Activated naive CD8-positive, alpha-beta T cell treated with anti-CD3 and anti-CD28 coated beads, Interleukin-2, amount 10 ng/mL, durations not matched to agents 7 days and 5 days (primary cell): ENCODE data around the gene TTN. TPM values are rescaled to one million over a fixed set of nuclear protein-coding genes. Genes with fewer than 3 reads are reported as not detected.
"Not testable (repeated sequence)": the region's sequence is repeated elsewhere in the genome, so short reads cannot be mapped to it uniquely, and the experiment has no call there.

ENCODE experiments used
- ATAC-seq: fragments of 150-1000 bp; cut with Tn5 transposase; one replicate; pipeline ENCODE4 v1.10.0; 2021; ENCODE audit warnings: low read depth, moderate library complexity
- POLR2A ChIA-PET: fragments of 350-600 bp; sonication (Branson Sonifier 250); formaldehyde crosslinking; loops from one replicate; lab custom pipeline; 2021; ENCODE audit warnings: antibody characterized with exemption; lab: Charles Lee
- DNase-seq: peaks from one replicate; pipeline ENCODE4 v3.0.0; 2021
- H3K27ac Mint-ChIP-seq: one replicate; pipeline ENCODE4 v1.8.0; 2022; ENCODE audit warnings: mild to moderate bottlenecking, mixed read lengths
- H3K27me3 Mint-ChIP-seq: one replicate; pipeline ENCODE4 v1.8.0; 2022; ENCODE audit warnings: mild to moderate bottlenecking, moderate library complexity, mixed read lengths
- H3K36me3 Mint-ChIP-seq: one replicate; pipeline ENCODE4 v1.8.0; 2021; ENCODE audit warnings: mild to moderate bottlenecking, mixed read lengths
- H3K4me1 Mint-ChIP-seq: one replicate; pipeline ENCODE4 v1.8.0; 2021; ENCODE audit warnings: mixed read lengths
- H3K4me3 Mint-ChIP-seq: one replicate; pipeline ENCODE4 v1.8.0; 2022; ENCODE audit warnings: mild to moderate bottlenecking, moderate library complexity, mixed read lengths
- H3K9me3 Mint-ChIP-seq: one replicate; pipeline ENCODE4 v1.8.0; 2021; ENCODE audit warnings: mixed read lengths
- total RNA-seq, 2 experiments: library from RNA; stranded (reverse); gene quantifications; one replicate each; pipeline ENCODE4 v1.2.3, GENCODE V29; 2021

TTN gene
- total RNA-seq, 2 experiments from 2014 or later, result 11.9 to 13.5 TPM

GRCh38 chr2:178658480-178658879 lies 148.7 kb downstream of the TTN start:
- ATAC-seq, H3K4me3 Mint-ChIP-seq, H3K27me3 Mint-ChIP-seq, H3K9me3 Mint-ChIP-seq, POLR2A ChIA-PET, DNase-seq, H3K36me3 Mint-ChIP-seq, H3K27ac Mint-ChIP-seq, H3K4me1 Mint-ChIP-seq: not testable (repeated sequence)

DNA sequence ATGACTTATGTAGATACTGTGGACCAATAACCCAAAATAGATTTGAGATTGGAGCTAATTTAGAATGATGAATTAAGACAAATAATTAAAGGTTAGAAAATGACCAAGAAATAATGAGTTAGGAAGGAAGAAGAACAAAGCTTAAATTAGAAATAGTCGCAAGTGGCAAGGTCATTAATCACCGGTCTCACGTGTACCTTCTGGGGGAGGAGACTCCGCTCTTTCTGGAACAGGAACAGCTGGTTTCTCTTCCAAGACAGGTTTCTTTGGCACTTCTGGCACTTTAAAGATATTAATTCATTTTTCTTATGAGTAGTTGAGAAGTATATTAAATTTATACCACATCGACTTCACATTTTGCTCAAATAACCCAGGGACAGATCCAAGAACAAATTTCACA lies 156.7 kb downstream of the TTN start:
- Mint-ChIP-seq H3K9me3 (no peaks in the 10 kb centered on the region), H3K4me1 (no peaks in the 10 kb centered on the region), H3K27me3 (no peaks in the 10 kb centered on the region), H3K27ac (no peak overlapping the region), H3K4me3 (no peak overlapping the region), H3K36me3 (peaks cover 5% of the 10 kb centered on the region)
- POLR2A ChIA-PET, result no interaction called here
- DNase-seq, result no peak
- ATAC-seq, result no peak

DNA sequence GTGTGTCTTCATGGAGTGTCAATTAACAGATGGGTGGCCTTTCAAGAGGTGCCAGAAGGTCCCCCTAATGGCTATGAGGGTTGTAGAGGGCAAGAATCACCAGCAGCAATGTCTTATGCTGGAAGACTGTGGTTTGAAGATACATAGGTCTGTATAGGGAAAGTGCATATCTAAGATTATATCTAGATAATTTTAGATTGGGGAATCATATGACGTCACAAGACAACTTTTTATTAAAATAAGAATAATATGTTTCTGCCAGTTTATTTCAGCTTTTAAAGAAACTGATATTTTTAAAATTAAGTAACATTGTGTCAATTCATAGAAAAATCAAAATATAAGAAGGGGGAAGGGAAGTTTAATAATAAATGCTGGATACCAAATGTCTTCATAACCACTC lies 162.3 kb downstream of the TTN start:
- POLR2A ChIA-PET, result no interaction called here
- H3K36me3 Mint-ChIP-seq, result peaks cover 5% of the 10 kb centered on the region
- ATAC-seq (no peak), DNase-seq (no peak)
- H3K4me1 Mint-ChIP-seq, result no peaks in the 10 kb centered on the region
- no peaks in the 10 kb centered on the region for H3K9me3 Mint-ChIP-seq
- no peaks in the 10 kb centered on the region for H3K27me3 Mint-ChIP-seq
- H3K27ac Mint-ChIP-seq, result no peak overlapping the region
- no peak overlapping the region for H3K4me3 Mint-ChIP-seq

DNA sequence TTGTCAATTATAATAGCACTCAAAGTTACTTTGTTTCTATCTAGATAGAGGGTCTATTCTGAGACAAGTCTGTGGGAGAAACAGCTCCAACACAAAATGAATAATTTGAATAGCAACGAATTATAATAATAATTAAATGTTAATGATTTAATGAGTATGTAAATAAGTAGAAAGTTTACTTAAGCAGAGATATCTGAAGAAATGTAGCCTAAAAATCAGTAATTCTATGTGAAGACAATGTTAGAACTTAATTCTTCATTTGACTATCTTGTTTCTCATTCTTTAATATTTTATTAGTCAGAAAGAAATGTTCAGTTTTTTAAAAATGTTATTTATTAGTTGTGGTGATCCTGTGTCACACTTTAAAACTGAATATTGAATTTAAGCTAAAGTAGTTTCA lies 165.7 kb downstream of the TTN start:
- Mint-ChIP-seq H3K9me3 (no peaks in the 10 kb centered on the region), H3K4me1 (no peaks in the 10 kb centered on the region), H3K4me3 (no peak overlapping the region), H3K27ac (no peak overlapping the region), H3K27me3 (no peaks in the 10 kb centered on the region), H3K36me3 (no peaks in the 10 kb centered on the region)
- DNase-seq (no peak), ATAC-seq (no peak)
- POLR2A ChIA-PET, result no interaction called here

GRCh38 chr2:178635897-178636296 lies 171.3 kb downstream of the TTN start:
- H3K27ac Mint-ChIP-seq, result no peak overlapping the region
- H3K9me3 Mint-ChIP-seq, result no peaks in the 10 kb centered on the region
- DNase-seq (no peak), ATAC-seq (no peak)
- peaks cover 6% of the 10 kb centered on the region for H3K4me1 Mint-ChIP-seq
- no peak overlapping the region for H3K4me3 Mint-ChIP-seq
- no peaks in the 10 kb centered on the region for H3K27me3 Mint-ChIP-seq
- peaks cover 3% of the 10 kb centered on the region for H3K36me3 Mint-ChIP-seq
- POLR2A ChIA-PET, result no interaction called here

GRCh38 chr2:178632729-178633128 lies 174.5 kb downstream of the TTN start:
- DNase-seq, result no peak
- ATAC-seq, result peak; percentile 30
- no peaks in the 10 kb centered on the region for H3K27me3 Mint-ChIP-seq
- peaks cover 6% of the 10 kb centered on the region for H3K4me1 Mint-ChIP-seq
- no peak overlapping the region for H3K27ac Mint-ChIP-seq
- no peaks in the 10 kb centered on the region for H3K9me3 Mint-ChIP-seq
- POLR2A ChIA-PET, result no interaction called here
- H3K36me3 Mint-ChIP-seq, result peaks cover 6% of the 10 kb centered on the region
- no peak overlapping the region for H3K4me3 Mint-ChIP-seq

DNA sequence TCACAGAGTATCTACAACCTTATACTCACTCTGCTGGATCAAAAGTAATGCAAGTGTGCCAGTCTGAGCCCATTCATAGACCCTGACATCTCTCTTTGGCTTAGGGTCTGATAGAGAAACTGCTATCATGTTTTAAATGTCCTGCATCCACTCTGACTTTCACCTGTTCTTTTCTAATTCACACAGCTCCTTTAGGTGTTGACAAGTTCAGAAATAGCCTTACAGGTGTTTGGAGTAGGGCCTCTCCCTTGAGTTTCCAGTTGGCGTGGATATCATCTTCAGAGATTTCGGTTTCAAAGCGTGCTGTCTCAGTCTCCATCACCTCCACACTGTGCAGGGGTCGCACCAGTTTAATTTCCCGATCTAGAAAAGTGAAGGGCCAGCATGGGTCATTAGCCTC lies 176.6 kb downstream of the TTN start:
- Mint-ChIP-seq H3K4me3 (no peak overlapping the region), H3K4me1 (peaks cover 6% of the 10 kb centered on the region), H3K9me3 (no peaks in the 10 kb centered on the region), H3K36me3 (peaks cover 6% of the 10 kb centered on the region), H3K27me3 (no peaks in the 10 kb centered on the region), H3K27ac (no peak overlapping the region)
- POLR2A ChIA-PET, result no interaction called here
- ATAC-seq (no peak), DNase-seq (no peak)

GRCh38 chr2:178629463-178629862 lies 177.8 kb downstream of the TTN start:
- Mint-ChIP-seq H3K27me3 (no peaks in the 10 kb centered on the region), H3K9me3 (no peaks in the 10 kb centered on the region), H3K36me3 (peaks cover 6% of the 10 kb centered on the region), H3K4me1 (peaks cover 6% of the 10 kb centered on the region), H3K4me3 (no peak overlapping the region), H3K27ac (no peak overlapping the region)
- DNase-seq (no peak), ATAC-seq (no peak)
- POLR2A ChIA-PET, result no interaction called here

GRCh38 chr2:178628605-178629004 lies 178.6 kb downstream of the TTN start:
- peaks cover 6% of the 10 kb centered on the region for H3K36me3 Mint-ChIP-seq
- no peaks in the 10 kb centered on the region for H3K9me3 Mint-ChIP-seq
- DNase-seq (no peak), ATAC-seq (no peak)
- H3K27me3 Mint-ChIP-seq, result no peaks in the 10 kb centered on the region
- no peak overlapping the region for H3K4me3 Mint-ChIP-seq
- POLR2A ChIA-PET, result no interaction called here
- peaks cover 6% of the 10 kb centered on the region for H3K4me1 Mint-ChIP-seq
- H3K27ac Mint-ChIP-seq, result no peak overlapping the region

DNA sequence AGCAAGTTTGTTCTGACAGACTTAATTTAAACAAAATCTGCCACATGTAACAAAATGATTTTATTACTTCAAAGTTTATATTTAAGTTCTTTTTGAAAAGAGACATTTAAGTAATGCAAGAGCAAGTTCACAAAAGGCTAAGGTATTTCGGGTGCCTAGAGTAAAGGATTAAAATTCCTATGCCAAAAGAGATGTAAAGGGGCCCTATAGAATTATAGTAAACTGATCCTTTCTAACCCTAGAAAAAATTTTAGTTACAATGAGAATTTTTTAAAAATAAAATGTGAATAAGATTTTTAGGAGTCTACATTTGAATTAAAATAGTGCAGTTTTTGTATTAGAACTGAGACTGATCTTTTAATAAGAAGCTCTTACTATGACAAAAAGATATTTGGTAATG lies 179.8 kb downstream of the TTN start:
- ATAC-seq (no peak), DNase-seq (no peak)
- no peaks in the 10 kb centered on the region for H3K27me3 Mint-ChIP-seq

DNA sequence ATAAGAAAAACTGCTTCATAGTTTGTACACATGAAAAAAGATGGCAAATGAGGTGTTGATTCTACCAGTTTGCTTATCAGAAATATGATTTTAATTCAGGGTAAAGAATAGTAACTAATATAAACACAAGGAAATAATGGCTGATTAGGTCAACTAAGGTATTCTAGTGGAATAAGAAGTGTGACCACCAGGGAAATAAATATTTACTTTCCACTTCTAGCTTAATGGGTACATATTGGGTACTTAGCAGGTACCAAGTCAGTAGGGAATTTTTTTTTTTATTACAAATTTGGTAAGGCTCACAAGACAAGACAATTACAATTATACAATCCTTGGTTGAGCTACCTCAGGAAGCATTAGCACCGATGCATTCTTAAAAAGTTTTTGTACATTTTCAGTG lies 191.3 kb downstream of the TTN start:
- no peaks in the 10 kb centered on the region for H3K27me3 Mint-ChIP-seq
- peaks cover 28% of the 10 kb centered on the region for H3K36me3 Mint-ChIP-seq
- POLR2A ChIA-PET, result no interaction called here
- ATAC-seq (no peak), DNase-seq (no peak)
- no peaks in the 10 kb centered on the region for H3K9me3 Mint-ChIP-seq
- H3K4me1 Mint-ChIP-seq, result no peaks in the 10 kb centered on the region
- H3K27ac Mint-ChIP-seq, result no peak overlapping the region
- H3K4me3 Mint-ChIP-seq, result no peak overlapping the region

More for the DNA sequence above, 179.8 kb downstream of the TTN start:
- H3K36me3 Mint-ChIP-seq, result peaks cover 5% of the 10 kb centered on the region
- H3K4me1 Mint-ChIP-seq, result no peaks in the 10 kb centered on the region
- POLR2A ChIA-PET, result no interaction called here
- H3K4me3 Mint-ChIP-seq, result no peak overlapping the region
- H3K27ac Mint-ChIP-seq, result no peak overlapping the region
- H3K9me3 Mint-ChIP-seq, result no peaks in the 10 kb centered on the region

DNA sequence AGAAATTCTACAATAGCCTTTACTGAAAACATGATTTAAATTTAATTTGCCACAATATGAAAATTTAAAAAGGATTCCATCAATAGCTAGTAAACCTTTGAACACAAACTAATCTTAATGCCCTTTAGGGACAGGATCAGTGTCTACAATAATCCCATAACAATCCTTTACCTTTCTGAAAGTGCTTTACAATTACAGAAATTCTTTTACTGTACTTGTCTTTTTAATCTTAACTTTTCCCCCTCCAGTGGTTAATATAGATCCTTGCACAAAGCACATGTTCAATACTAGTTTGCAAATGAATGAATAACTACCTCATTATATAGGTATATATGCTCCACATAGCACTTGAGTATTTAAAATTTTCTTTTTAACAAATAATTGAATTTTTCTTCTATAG lies 204.3 kb downstream of the TTN start:
- Mint-ChIP-seq H3K4me1 (no peaks in the 10 kb centered on the region), H3K27me3 (no peaks in the 10 kb centered on the region), H3K9me3 (no peaks in the 10 kb centered on the region), H3K4me3 (no peak overlapping the region), H3K27ac (no peak overlapping the region), H3K36me3 (peaks cover 28% of the 10 kb centered on the region)
- ATAC-seq, result no peak
- DNase-seq, result no peak
- POLR2A ChIA-PET, result no interaction called here

GRCh38 chr2:178592655-178593054 lies 214.6 kb downstream of the TTN start:
- no peak for ATAC-seq
- DNase-seq, result no peak
- Mint-ChIP-seq H3K9me3 (no peaks in the 10 kb centered on the region), H3K36me3 (peaks cover 30% of the 10 kb centered on the region), H3K27me3 (no peaks in the 10 kb centered on the region), H3K27ac (no peak overlapping the region), H3K4me1 (no peaks in the 10 kb centered on the region), H3K4me3 (no peak overlapping the region)
- POLR2A ChIA-PET, result no interaction called here

- Mint-ChIP-seq H3K4me3 (no peak overlapping the region), H3K4me1 (no peaks in the 10 kb centered on the region), H3K9me3 (no peaks in the 10 kb centered on the region), H3K27me3 (no peaks in the 10 kb centered on the region), H3K27ac (no peak overlapping the region), H3K36me3 (peaks cover 46% of the 10 kb centered on the region)
- POLR2A ChIA-PET, result no interaction called here
- no peak for ATAC-seq
- DNase-seq, result no peak
Measured at GRCh38 chr2:178589335-178589734, 217.9 kb downstream of the TTN start.

DNA sequence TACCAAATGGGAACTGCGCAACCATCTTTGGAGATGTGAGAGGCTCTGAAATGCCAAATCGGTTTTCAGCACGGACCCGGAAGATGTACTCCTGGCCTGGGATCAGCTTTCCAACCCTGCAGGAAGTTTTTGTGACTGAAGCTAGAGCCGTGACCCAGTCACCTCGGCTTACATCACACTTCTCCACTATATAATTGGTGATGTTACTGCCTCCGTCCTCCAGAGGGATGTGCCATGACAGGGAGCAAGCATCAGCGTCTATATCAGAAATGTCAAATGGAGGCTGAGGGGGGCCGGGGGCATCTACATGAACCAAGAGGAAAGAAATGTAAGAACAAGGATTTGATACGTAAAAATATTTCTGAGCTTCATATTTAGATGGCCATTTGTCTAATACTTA lies 222.6 kb downstream of the TTN start:
- Mint-ChIP-seq H3K27me3 (no peaks in the 10 kb centered on the region), H3K36me3 (peaks cover 38% of the 10 kb centered on the region), H3K9me3 (no peaks in the 10 kb centered on the region), H3K4me1 (no peaks in the 10 kb centered on the region), H3K27ac (no peak overlapping the region), H3K4me3 (no peak overlapping the region)
- POLR2A ChIA-PET, result no interaction called here
- DNase-seq, result no peak
- no peak for ATAC-seq
